GM06990 (cell line): ENCODE measurements around the gene CPXM2.

Experiments
- DNase-seq: peaks from one replicate; pipeline ENCODE4 v3.0.0-alpha.2; 2011; ENCODE audit not compliant: insufficient read length; ENCODE audit errors: extremely low read depth
- H3K27me3 ChIP-seq: replicated peaks from 2 replicates; pipeline ENCODE4 v1.6.0; 2011; ENCODE audit warnings: low read length; ENCODE audit not compliant: control insufficient read depth, insufficient read depth
- H3K36me3 ChIP-seq: 2 replicates; pipeline ENCODE4 v1.5.1; 2011; ENCODE audit warnings: low read length; ENCODE audit not compliant: control insufficient read depth, insufficient read depth
- H3K4me3 ChIP-seq: replicated peaks from 2 replicates; pipeline ENCODE4 v1.5.1; 2011; ENCODE audit warnings: low read depth, mild to moderate bottlenecking, control low read depth, low read length
- TF ChIP-seq, protein P1 (sequence below): IDR thresholded peaks from 2 replicates; pipeline ENCODE4 v1.5.1; 2011; ENCODE audit warnings: low read length, control low read depth, mild to moderate bottlenecking, inconsistent platforms; ENCODE audit not compliant: insufficient read depth, poor library complexity, severe bottlenecking

Gene CPXM2

DNA sequence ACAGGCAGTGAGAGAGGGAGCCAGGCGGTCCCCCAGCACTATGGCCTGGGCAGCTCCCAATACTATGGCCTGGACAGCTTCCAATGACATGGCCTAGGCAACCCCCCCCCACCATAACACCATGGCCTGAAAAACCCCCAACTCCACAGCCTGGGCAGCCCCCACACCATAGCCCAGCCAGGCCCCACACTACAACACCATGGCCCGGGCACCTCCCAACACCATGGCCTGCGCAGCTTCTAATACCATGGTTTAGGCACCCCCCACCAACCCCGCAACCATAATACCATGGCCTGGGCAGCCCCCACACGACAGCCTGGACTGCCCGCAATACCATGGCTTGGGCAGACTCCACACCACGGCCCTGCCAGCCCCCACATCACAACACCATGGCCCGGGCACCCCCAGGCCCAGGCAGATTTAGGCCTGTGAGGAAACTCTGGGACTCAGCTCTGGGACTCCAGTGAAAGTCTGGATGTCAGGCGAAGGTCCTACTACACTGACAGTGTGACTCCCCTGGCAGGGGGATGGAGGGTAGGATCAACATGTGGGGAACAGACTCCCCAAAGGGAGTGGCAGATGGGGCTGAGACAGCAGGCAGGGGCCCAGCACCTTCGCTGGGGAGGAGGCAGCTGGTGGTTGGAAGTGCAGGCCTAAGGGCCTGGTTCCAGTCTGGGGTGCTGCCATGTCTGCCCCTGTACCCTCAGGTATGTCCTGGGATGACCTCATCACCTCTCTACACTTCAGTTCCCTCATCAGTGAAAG lies 8.7 kb downstream of the CPXM2 start:
- no peaks in the 10 kb centered on the region for H3K36me3 ChIP-seq
- no peak overlapping the region for H3K4me3 ChIP-seq
- peaks cover 1% of the 10 kb centered on the region for H3K27me3 ChIP-seq
- TF ChIP-seq, protein P1, sequence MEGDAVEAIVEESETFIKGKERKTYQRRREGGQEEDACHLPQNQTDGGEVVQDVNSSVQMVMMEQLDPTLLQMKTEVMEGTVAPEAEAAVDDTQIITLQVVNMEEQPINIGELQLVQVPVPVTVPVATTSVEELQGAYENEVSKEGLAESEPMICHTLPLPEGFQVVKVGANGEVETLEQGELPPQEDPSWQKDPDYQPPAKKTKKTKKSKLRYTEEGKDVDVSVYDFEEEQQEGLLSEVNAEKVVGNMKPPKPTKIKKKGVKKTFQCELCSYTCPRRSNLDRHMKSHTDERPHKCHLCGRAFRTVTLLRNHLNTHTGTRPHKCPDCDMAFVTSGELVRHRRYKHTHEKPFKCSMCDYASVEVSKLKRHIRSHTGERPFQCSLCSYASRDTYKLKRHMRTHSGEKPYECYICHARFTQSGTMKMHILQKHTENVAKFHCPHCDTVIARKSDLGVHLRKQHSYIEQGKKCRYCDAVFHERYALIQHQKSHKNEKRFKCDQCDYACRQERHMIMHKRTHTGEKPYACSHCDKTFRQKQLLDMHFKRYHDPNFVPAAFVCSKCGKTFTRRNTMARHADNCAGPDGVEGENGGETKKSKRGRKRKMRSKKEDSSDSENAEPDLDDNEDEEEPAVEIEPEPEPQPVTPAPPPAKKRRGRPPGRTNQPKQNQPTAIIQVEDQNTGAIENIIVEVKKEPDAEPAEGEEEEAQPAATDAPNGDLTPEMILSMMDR, result no peak
- DNase-seq, result no peak

DNA sequence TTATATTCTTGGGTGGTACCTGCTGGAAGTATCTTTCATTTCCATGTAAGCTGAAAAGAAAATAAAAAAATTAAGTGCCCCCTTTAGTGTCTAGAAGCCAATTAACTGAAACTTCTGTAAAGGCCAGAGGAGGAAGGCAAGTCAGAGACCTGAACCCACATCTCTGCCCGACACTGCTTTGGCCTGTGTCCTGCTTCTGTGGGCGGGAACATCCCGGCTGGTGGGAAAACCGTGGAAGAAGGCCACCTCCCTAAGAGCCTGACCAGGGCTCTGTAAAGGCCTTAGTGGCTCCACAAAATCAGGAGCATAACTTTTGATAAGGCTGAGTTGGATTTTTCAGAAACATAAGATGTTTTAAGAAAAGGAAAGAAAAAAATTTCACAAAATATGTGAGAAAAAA lies 9.4 kb downstream of the CPXM2 start:
- Histone ChIP-seq H3K36me3 (no peaks in the 10 kb centered on the region), H3K4me3 (no peak overlapping the region), H3K27me3 (no peaks in the 10 kb centered on the region; the same call in 1 of the 2 replicates)
- TF ChIP-seq, protein P1, result no peak
- DNase-seq, result no peak

DNA sequence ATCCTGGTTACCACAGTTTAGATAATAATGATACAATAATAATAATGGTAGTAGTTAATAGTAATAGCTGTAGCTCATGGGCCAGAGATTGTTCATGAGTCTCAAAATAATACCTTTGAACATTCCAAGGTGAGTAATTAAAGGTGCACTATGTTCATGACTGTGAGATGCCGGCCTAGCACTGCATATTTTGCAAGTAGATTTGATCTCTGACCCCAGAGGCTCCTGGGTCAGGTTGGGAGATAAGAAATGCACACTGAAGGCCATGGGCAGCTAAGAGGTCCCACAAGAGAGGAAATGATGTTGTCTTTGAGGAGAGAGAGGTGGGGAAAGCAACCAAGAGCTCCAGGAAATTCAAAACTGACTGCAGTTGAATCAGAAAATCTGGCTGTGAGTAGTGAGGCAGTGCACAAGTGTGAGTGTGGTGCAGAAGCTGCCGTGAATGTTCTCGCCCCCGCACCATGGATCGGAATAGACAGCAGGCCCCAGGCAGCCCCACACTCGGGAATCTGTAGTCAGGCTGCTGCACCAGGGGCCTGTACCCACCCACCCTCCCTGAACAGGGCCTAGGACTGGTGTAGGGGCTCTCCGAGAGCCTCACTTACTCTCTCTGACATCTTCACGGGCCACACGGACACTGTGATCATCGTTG lies 11.9 kb downstream of the CPXM2 start:
- DNase-seq, result no peak
- TF ChIP-seq, protein P1, result no peak
- no peak overlapping the region for H3K4me3 ChIP-seq
- no peaks in the 10 kb centered on the region for H3K36me3 ChIP-seq
- no peaks in the 10 kb centered on the region; the same call in 1 of the 2 replicates for H3K27me3 ChIP-seq

DNA sequence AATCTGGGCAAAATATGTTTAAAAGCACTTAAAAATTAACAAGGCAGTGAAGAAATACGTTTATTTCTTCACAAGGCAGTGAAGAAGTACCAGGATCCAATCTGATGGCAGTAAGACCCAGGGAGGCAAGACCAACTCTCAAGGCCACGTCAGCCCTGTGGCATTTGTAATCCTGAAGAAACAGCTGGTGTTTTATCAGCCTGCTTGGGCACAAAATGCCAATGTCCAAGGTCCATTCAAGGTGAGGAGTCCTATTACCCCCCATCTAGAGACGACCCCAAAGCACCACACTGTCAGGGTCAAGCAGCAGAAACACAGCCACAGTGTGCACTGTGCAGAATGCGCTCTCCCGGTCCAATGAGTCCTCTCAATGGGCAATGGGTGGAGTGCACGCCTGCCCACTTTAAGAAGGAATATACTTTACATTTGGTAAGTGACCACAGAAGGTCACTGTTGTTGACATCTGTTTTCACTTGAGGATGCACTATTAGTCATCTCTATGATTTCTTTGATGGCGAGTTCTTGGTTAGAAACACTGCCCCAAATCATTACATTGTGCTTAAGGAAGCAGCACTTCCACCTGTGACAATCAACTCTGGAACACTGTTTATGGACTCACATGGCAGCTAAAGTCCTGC lies 12.8 kb downstream of the CPXM2 start:
- Histone ChIP-seq H3K27me3 (no peaks in the 10 kb centered on the region; the same call in 1 of the 2 replicates), H3K36me3 (no peaks in the 10 kb centered on the region), H3K4me3 (no peak overlapping the region)
- TF ChIP-seq, protein P1, result no peak
- DNase-seq, result no peak

DNA sequence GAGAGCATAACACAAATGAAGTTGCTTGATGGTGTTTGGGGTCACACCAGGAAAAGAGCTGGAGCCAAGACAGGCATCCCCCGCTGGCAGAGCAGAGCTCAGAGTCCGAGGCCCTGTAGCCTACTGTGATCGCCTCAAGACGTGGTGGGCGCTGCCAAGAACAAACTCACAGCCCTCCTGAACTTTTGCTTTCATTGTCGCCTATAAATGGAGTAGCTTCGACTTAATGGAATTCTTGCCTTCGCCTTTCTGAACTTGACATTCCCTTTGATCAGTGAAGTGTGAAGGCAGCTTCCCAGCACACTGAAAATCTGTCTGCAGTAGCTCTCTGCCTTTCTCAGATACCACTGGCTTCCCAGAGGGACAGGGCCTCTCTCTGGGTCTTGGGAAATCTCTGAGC lies 21.3 kb downstream of the CPXM2 start:
- DNase-seq, result no peak
- no peaks in the 10 kb centered on the region; the same call in 1 of the 2 replicates for H3K27me3 ChIP-seq
- TF ChIP-seq, protein P1, result no peak

More for the DNA sequence above, 21.3 kb downstream of the CPXM2 start:
- Histone ChIP-seq H3K4me3 (no peak overlapping the region), H3K36me3 (no peaks in the 10 kb centered on the region)
